ENCODE results near the gene CLEC10A. TPM values are rescaled to one million over a fixed set of nuclear protein-coding genes. Genes with fewer than 3 reads are reported as not detected.

CLEC10A gene
- total and polyA plus RNA-seq, 2 experiments from 2014 or later: not detected

DNA sequence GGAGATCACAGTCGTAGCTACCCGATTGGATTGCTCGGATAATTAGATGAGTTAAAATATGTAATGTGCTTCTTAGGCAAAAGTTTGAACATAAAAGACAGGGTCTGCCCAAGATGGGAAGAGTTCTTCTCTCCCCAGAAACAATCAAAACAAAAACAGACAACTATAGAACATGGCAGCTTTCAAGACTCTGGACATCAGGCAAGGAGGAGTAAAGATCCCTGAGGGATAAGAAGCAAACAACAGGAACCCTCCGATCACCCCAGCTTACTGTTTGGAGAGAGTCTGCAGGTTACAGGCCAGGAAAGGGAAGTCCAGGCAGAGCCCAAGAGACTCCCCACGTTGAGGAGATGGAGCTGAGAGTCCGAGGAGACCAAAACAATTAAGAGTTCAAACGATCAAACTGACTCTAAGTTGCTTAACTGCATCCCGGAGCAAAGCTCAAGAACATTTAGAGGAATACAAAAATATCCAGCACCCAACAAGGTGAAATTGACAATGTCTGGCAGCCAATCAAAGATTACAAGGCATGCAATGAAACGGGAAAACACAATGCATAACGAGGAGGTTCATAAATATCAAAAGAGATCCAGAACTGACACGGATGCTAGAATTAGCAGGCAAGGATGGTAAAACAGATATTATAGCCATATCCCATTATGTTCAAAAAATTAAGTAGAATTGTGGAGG, 30.7 kb upstream of the CLEC10A start:
- Histone ChIP-seq H3K27ac (ENCODE audit: low read depth) (no peak overlapping the region), H3K4me1 (ENCODE audit: insufficient read depth) (no peaks in the 10 kb centered on the region; the same call in 1 of the 2 replicates), H3K9me2 (ENCODE audit: insufficient read depth) (no peaks in the 10 kb centered on the region), H4K20me1 (replicated peaks; ENCODE audit: insufficient read depth) (no peaks in the 10 kb centered on the region), H3K27me3 (ENCODE audit: insufficient read depth) (no peaks in the 10 kb centered on the region), H3K36me3 (ENCODE audit: insufficient read depth) (no peaks in the 10 kb centered on the region), H3K79me2 (replicated peaks; ENCODE audit: insufficient read depth) (no peaks in the 10 kb centered on the region), H2AFZ (0 out of 2 replicates have a peak overlapping the region, but pooled peaks have one; percentile 9), H3K4me3 (no peak overlapping the region), H3F3A (replicated peaks; ENCODE audit: low read depth) (0 out of 2 replicates have a peak, but pooled peaks cover 7% of the 10 kb centered on the region), H3K4me2 (no peak overlapping the region)
- Mint-ChIP-seq H3K36me3 (ENCODE audit: low read depth) (0 out of 3 replicates have a peak, but pooled peaks cover 3% of the 10 kb centered on the region), H3K27me3 (ENCODE audit: insufficient read depth, low read depth, poor library complexity) (peaks cover 12% of the 10 kb centered on the region), H3K9me3 (peaks cover 8% of the 10 kb centered on the region), H3K27ac (no peak overlapping the region), H3K4me3 (no peak overlapping the region), H3K4me1 (peaks cover 14% of the 10 kb centered on the region)
- DNase-seq (ENCODE audit: low spot score): no peak
- TF ChIP-seq STAT1 (IDR thresholded peaks at IDR 0.05; ENCODE audit: unreplicated experiment) (no peak), EZH2 (IDR thresholded peaks at IDR 0.05; ENCODE audit: low read depth, unreplicated experiment) (no peak), EZH2phosphoT487 (IDR thresholded peaks at IDR 0.05; ENCODE audit: unreplicated experiment) (no peak), POLR2AphosphoS5 (IDR thresholded peaks at IDR 0.05; ENCODE audit: low read depth) (no peak), ZNF462 (CRISPR knock-in tag; IDR thresholded peaks at IDR 0.05) (no peak), ZNF114 (CRISPR knock-in tag; IDR thresholded peaks at IDR 0.05) (no peak)
- TF ChIP-seq, protein P1, sequence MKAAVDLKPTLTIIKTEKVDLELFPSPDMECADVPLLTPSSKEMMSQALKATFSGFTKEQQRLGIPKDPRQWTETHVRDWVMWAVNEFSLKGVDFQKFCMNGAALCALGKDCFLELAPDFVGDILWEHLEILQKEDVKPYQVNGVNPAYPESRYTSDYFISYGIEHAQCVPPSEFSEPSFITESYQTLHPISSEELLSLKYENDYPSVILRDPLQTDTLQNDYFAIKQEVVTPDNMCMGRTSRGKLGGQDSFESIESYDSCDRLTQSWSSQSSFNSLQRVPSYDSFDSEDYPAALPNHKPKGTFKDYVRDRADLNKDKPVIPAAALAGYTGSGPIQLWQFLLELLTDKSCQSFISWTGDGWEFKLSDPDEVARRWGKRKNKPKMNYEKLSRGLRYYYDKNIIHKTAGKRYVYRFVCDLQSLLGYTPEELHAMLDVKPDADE (IDR thresholded peaks at IDR 0.05): no peak
- ATAC-seq: no peak

Measured in GM23338 (cell line).